CD8-positive, alpha-beta memory T cell (primary cell): Measurements from ENCODE around the gene CCDC91. TPM values are rescaled to one million over a fixed set of nuclear protein-coding genes. Genes with fewer than 3 reads are reported as not detected.

Source experiments
- CTCF ChIA-PET: fragments of 350-600 bp; sonication (Branson Sonifier 250); formaldehyde crosslinking; loops from one replicate; lab custom pipeline; 2021; ENCODE audit warnings: antibody characterized with exemption; lab: Charles Lee
- POLR2A ChIA-PET: fragments of 350-600 bp; sonication (Branson Sonifier 250); formaldehyde crosslinking; loops from one replicate; lab custom pipeline; 2021; ENCODE audit warnings: antibody characterized with exemption; lab: Charles Lee
- DNase-seq, 5 donors: peaks; one replicate each; pipeline versions ENCODE4 v3.0.0 to v3.0.0-alpha.2; 2020 to 2022; ENCODE audit warnings: mixed read lengths in 1 of 5
- H3K27ac ChIP-seq: one replicate; pipeline ENCODE4 v1.7.0; 2013; ENCODE audit warnings: low read depth, mild to moderate bottlenecking, low read length, moderate library complexity
- H3K27me3 ChIP-seq: 2 replicates; pipeline ENCODE4 v1.7.0; 2013; ENCODE audit warnings: low read length, mild to moderate bottlenecking; ENCODE audit not compliant: insufficient read depth, poor library complexity, severe bottlenecking
- H3K36me3 ChIP-seq: 2 replicates; pipeline ENCODE4 v1.7.0; 2013; ENCODE audit warnings: mild to moderate bottlenecking, low read length, moderate library complexity; ENCODE audit not compliant: insufficient read depth
- H3K4me1 ChIP-seq: 2 replicates; pipeline ENCODE4 v1.7.0; 2013; ENCODE audit warnings: mild to moderate bottlenecking, low read length, moderate library complexity; ENCODE audit not compliant: insufficient read depth
- H3K4me3 ChIP-seq: 2 replicates; pipeline ENCODE4 v1.7.0; 2013; ENCODE audit warnings: mild to moderate bottlenecking, low read length
- H3K9me3 ChIP-seq: 2 replicates; pipeline ENCODE4 v1.7.0; 2013; ENCODE audit warnings: mild to moderate bottlenecking, low read length
- H3K27ac Mint-ChIP-seq, 8 donors: one replicate each; pipeline ENCODE4 v1.8.0; 2020 to 2021; ENCODE audit warnings: mixed read lengths in 8 of 8, mild to moderate bottlenecking in 6 of 8, inconsistent platforms in 3 of 8, moderate library complexity in 3 of 8
- H3K27me3 Mint-ChIP-seq, 2 donors: one replicate each; pipeline ENCODE4 v1.8.0; 2020 to 2021; ENCODE audit warnings: mixed read lengths in 2 of 2, mild to moderate bottlenecking in 1 of 2, moderate library complexity in 1 of 2
- H3K36me3 Mint-ChIP-seq, 3 donors: one replicate each; pipeline ENCODE4 v1.8.0; 2020 to 2021; ENCODE audit warnings: mixed read lengths in 3 of 3, inconsistent platforms in 1 of 3, mild to moderate bottlenecking in 1 of 3
- H3K4me1 Mint-ChIP-seq, 3 donors: one replicate each; pipeline ENCODE4 v1.8.0; 2020 to 2021; ENCODE audit warnings: mixed read lengths in 3 of 3, inconsistent platforms in 1 of 3, mild to moderate bottlenecking in 1 of 3
- H3K4me3 Mint-ChIP-seq, 7 donors: one replicate each; pipeline ENCODE4 v1.8.0; 2020 to 2021; ENCODE audit warnings: mixed read lengths in 7 of 7, mild to moderate bottlenecking in 6 of 7, moderate library complexity in 4 of 7, inconsistent platforms in 2 of 7
- H3K9me3 Mint-ChIP-seq, 5 donors: one replicate each; pipeline ENCODE4 v1.8.0; 2020 to 2022; ENCODE audit warnings: mixed read lengths in 5 of 5, mild to moderate bottlenecking in 3 of 5, moderate library complexity in 2 of 5, inconsistent platforms in 1 of 5
- polyA plus RNA-seq: library from polyadenylated mRNA; unstranded; fragments of 300-500 nt; fragmentation: Illumina TruSeq; gene quantifications from one replicate; pipeline ENCODE4 v1.2.3, GENCODE V29; 2021
- total RNA-seq, 2 experiments: library from RNA; stranded (reverse); gene quantifications; one replicate each; pipeline ENCODE4 v1.2.3, GENCODE V29; 2021

CCDC91 gene
- total and polyA plus RNA-seq, 3 experiments from 2014 or later, result 20.3 to 64.1 (median 23.2) TPM

- no peak overlapping the region for H3K4me3 Mint-ChIP-seq
- H3K9me3 Mint-ChIP-seq, result peaks cover 0 to 3% (median 0%) of the 10 kb centered on the region in 5 donors
- peaks cover 12 to 26% (median 25%) of the 10 kb centered on the region in 3 donors for H3K4me1 Mint-ChIP-seq
- peak overlapping the region in 2 of 8 donors; percentile 4 to 70 for H3K27ac Mint-ChIP-seq
- ChIA-PET CTCF (no interaction called here), POLR2A (no interaction called here)
- no peaks in the 10 kb centered on the region for H3K27me3 Mint-ChIP-seq
- Histone ChIP-seq H3K27me3 (no peaks in the 10 kb centered on the region), H3K4me3 (no peak overlapping the region), H3K27ac (no peak overlapping the region), H3K4me1 (no peaks in the 10 kb centered on the region), H3K9me3 (no peaks in the 10 kb centered on the region), H3K36me3 (peaks cover 5% of the 10 kb centered on the region)
- peaks cover 33 to 55% (median 46%) of the 10 kb centered on the region in 3 donors for H3K36me3 Mint-ChIP-seq
- no peak for DNase-seq
These were observed 160.2 kb downstream of the CCDC91 start for GRCh38 chr12:28350502-28350901.

- no peak overlapping the region for H3K27ac ChIP-seq
- POLR2A ChIA-PET, result no interaction called here
- no peaks in the 10 kb centered on the region for H3K9me3 ChIP-seq
- H3K4me1 Mint-ChIP-seq, result peaks cover 20 to 35% (median 32%) of the 10 kb centered on the region in 3 donors
- no peak overlapping the region for H3K4me3 ChIP-seq
- no peaks in the 10 kb centered on the region for H3K4me1 ChIP-seq
- DNase-seq, result no peak
- peaks cover 41 to 61% (median 49%) of the 10 kb centered on the region in 3 donors for H3K36me3 Mint-ChIP-seq
- H3K36me3 ChIP-seq, result peaks cover 5% of the 10 kb centered on the region
- H3K27ac Mint-ChIP-seq, result peak overlapping the region in 1 of 8 donors; percentile 70
- H3K27me3 ChIP-seq, result no peaks in the 10 kb centered on the region
- CTCF ChIA-PET, result no interaction called here
- H3K9me3 Mint-ChIP-seq, result peaks cover 0 to 3% (median 0%) of the 10 kb centered on the region in 5 donors
- H3K27me3 Mint-ChIP-seq, result no peaks in the 10 kb centered on the region
- no peak overlapping the region for H3K4me3 Mint-ChIP-seq
These were observed 161.2 kb downstream of the CCDC91 start for GRCh38 chr12:28351414-28351813.

GRCh38 chr12:28355161-28355560 lies 164.9 kb downstream of the CCDC91 start:
- Histone ChIP-seq H3K27me3 (no peaks in the 10 kb centered on the region), H3K4me3 (no peak overlapping the region), H3K4me1 (no peaks in the 10 kb centered on the region), H3K27ac (no peak overlapping the region), H3K36me3 (peaks cover 5% of the 10 kb centered on the region), H3K9me3 (no peaks in the 10 kb centered on the region)
- no peaks in the 10 kb centered on the region for H3K27me3 Mint-ChIP-seq
- peaks cover 36 to 50% (median 44%) of the 10 kb centered on the region in 3 donors for H3K36me3 Mint-ChIP-seq
- no peak overlapping the region for H3K4me3 Mint-ChIP-seq
- peaks cover 19 to 49% (median 46%) of the 10 kb centered on the region in 3 donors for H3K4me1 Mint-ChIP-seq
- peak overlapping the region in 2 of 8 donors; percentile 18 to 32 for H3K27ac Mint-ChIP-seq
- peaks cover 0 to 3% (median 0%) of the 10 kb centered on the region in 5 donors for H3K9me3 Mint-ChIP-seq
- ChIA-PET CTCF (no interaction called here), POLR2A (no interaction called here)
- no peak for DNase-seq

GRCh38 chr12:28360253-28360652 lies 170.0 kb downstream of the CCDC91 start:
- POLR2A ChIA-PET, result no interaction called here
- no peak for DNase-seq
- Histone ChIP-seq H3K9me3 (no peaks in the 10 kb centered on the region), H3K4me1 (no peaks in the 10 kb centered on the region), H3K27ac (no peak overlapping the region), H3K4me3 (no peak overlapping the region), H3K36me3 (no peaks in the 10 kb centered on the region), H3K27me3 (no peaks in the 10 kb centered on the region)
- Mint-ChIP-seq H3K4me1 (peaks cover 11 to 27% (median 26%) of the 10 kb centered on the region in 3 donors), H3K27ac (no peak overlapping the region), H3K27me3 (no peaks in the 10 kb centered on the region), H3K36me3 (peaks cover 13 to 36% (median 17%) of the 10 kb centered on the region in 3 donors), H3K9me3 (no peaks in the 10 kb centered on the region), H3K4me3 (no peak overlapping the region)
- CTCF ChIA-PET, result no interaction called here

- Mint-ChIP-seq H3K27me3 (no peaks in the 10 kb centered on the region), H3K9me3 (peaks cover 39 to 57% (median 42%) of the 10 kb centered on the region in 5 donors), H3K36me3 (peaks cover 47 to 80% (median 71%) of the 10 kb centered on the region in 3 donors), H3K4me1 (peaks cover 0 to 2% (median 0%) of the 10 kb centered on the region in 3 donors), H3K27ac (no peak overlapping the region), H3K4me3 (no peak overlapping the region)
- no peak overlapping the region for H3K27ac ChIP-seq
- ChIA-PET CTCF (no interaction called here), POLR2A (no interaction called here)
- no peaks in the 10 kb centered on the region for H3K4me1 ChIP-seq
- H3K9me3 ChIP-seq, result peaks cover 16% of the 10 kb centered on the region
- no peak for DNase-seq
- peaks cover 14% of the 10 kb centered on the region for H3K36me3 ChIP-seq
- H3K4me3 ChIP-seq, result no peak overlapping the region
- no peaks in the 10 kb centered on the region for H3K27me3 ChIP-seq
These were observed 177.1 kb downstream of the CCDC91 start for GRCh38 chr12:28367326-28367725.

- Histone ChIP-seq H3K9me3 (peaks cover 16% of the 10 kb centered on the region), H3K27ac (no peak overlapping the region), H3K4me3 (no peak overlapping the region), H3K4me1 (no peaks in the 10 kb centered on the region), H3K27me3 (no peaks in the 10 kb centered on the region), H3K36me3 (peaks cover 14% of the 10 kb centered on the region)
- DNase-seq, result no peak
- ChIA-PET CTCF (no interaction called here), POLR2A (no interaction called here)
- H3K27ac Mint-ChIP-seq, result no peak overlapping the region
- no peaks in the 10 kb centered on the region for H3K27me3 Mint-ChIP-seq
- H3K9me3 Mint-ChIP-seq, result peaks cover 39 to 63% (median 45%) of the 10 kb centered on the region in 5 donors
- H3K4me3 Mint-ChIP-seq, result no peak overlapping the region
- peaks cover 47 to 83% (median 78%) of the 10 kb centered on the region in 3 donors for H3K36me3 Mint-ChIP-seq
- peaks cover 0 to 2% (median 0%) of the 10 kb centered on the region in 3 donors for H3K4me1 Mint-ChIP-seq
These were observed 177.7 kb downstream of the CCDC91 start for GRCh38 chr12:28367993-28368392.

GRCh38 chr12:28369483-28369882 lies 179.2 kb downstream of the CCDC91 start:
- Histone ChIP-seq H3K27me3 (no peaks in the 10 kb centered on the region), H3K4me3 (no peak overlapping the region), H3K36me3 (peaks cover 14% of the 10 kb centered on the region), H3K27ac (no peak overlapping the region), H3K4me1 (no peaks in the 10 kb centered on the region), H3K9me3 (peaks cover 16% of the 10 kb centered on the region)
- peaks cover 52 to 91% (median 88%) of the 10 kb centered on the region in 3 donors for H3K36me3 Mint-ChIP-seq
- no peak for DNase-seq
- ChIA-PET POLR2A (no interaction called here), CTCF (no interaction called here)
- peaks cover 0 to 6% (median 0%) of the 10 kb centered on the region in 3 donors for H3K4me1 Mint-ChIP-seq
- H3K4me3 Mint-ChIP-seq, result no peak overlapping the region
- no peaks in the 10 kb centered on the region for H3K27me3 Mint-ChIP-seq
- H3K27ac Mint-ChIP-seq, result no peak overlapping the region
- H3K9me3 Mint-ChIP-seq, result peaks cover 39 to 65% (median 50%) of the 10 kb centered on the region in 5 donors

GRCh38 chr12:28374556-28374955 lies 184.3 kb downstream of the CCDC91 start:
- H3K9me3 Mint-ChIP-seq, result peaks cover 19 to 37% (median 27%) of the 10 kb centered on the region in 5 donors
- DNase-seq, result no peak
- H3K36me3 Mint-ChIP-seq, result peaks cover 36 to 69% (median 63%) of the 10 kb centered on the region in 3 donors
- Histone ChIP-seq H3K36me3 (no peaks in the 10 kb centered on the region), H3K4me3 (no peak overlapping the region), H3K9me3 (peaks cover 4% of the 10 kb centered on the region), H3K4me1 (no peaks in the 10 kb centered on the region), H3K27ac (no peak overlapping the region), H3K27me3 (no peaks in the 10 kb centered on the region)
- ChIA-PET CTCF (no interaction called here), POLR2A (no interaction called here)
- H3K4me1 Mint-ChIP-seq, result peaks cover 12 to 15% (median 14%) of the 10 kb centered on the region in 3 donors
- no peak overlapping the region for H3K4me3 Mint-ChIP-seq
- no peak overlapping the region for H3K27ac Mint-ChIP-seq
- H3K27me3 Mint-ChIP-seq, result no peaks in the 10 kb centered on the region
